ENCODE data around the gene INTS11.
A peak's percentile ranks its signal among the peaks of the same experiment; 100 is the strongest.

INTS11 gene

DNA sequence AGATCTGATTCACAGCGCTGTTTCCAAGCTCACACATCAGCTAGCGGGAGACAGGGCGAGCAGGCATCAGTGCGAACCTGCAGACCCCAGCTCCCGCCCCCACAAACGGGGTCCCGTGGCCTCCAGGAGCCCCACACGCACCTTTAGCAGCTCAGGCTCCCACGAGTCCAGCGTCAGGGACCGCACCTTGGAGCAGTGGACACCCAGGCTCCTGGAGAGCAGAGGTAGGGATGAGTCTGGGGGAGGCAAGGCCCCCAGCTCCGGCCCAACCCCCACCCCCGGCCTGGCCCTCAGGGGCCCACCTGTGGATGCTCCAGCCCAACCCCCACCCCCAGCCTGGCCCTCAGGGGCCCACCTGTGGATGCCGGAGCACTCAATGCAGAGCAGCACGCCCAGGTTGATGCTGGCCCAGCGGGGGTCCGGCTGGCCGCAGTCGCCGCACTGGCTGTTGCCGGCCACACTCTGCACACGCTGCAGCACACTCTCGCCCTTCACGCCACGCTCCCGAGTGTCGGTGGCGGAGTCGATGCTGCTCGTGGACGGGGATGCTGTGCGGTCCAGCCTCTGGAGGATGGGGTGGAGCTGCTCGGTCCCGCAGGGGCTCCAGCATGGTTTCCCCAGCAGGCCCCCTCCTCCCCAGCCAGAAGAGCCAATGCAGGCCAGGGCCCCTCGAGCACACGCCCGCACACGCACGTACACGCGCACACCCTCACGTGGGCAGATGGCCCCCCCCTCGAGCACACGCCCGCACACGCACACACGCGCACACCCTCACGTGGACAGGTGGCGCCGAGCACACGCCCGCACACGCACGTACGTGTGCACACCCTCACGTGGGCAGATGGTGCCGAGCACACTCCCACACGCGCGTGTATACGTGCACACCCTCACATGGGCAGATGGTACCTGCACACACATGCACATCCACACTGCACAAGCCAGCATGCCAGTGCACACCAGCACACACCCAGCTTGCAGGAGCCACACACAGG lies 28.1 kb downstream of the INTS11 start:
- Histone ChIP-seq H3K9ac (ENCODE audit: low read depth, low read length, poor library complexity) (peak overlapping the region; percentile 70), H3K4me3 (ENCODE audit: low read length in 2 of 2) (peak overlapping the region in 1 of 2 donors; percentile 68)

DNA sequence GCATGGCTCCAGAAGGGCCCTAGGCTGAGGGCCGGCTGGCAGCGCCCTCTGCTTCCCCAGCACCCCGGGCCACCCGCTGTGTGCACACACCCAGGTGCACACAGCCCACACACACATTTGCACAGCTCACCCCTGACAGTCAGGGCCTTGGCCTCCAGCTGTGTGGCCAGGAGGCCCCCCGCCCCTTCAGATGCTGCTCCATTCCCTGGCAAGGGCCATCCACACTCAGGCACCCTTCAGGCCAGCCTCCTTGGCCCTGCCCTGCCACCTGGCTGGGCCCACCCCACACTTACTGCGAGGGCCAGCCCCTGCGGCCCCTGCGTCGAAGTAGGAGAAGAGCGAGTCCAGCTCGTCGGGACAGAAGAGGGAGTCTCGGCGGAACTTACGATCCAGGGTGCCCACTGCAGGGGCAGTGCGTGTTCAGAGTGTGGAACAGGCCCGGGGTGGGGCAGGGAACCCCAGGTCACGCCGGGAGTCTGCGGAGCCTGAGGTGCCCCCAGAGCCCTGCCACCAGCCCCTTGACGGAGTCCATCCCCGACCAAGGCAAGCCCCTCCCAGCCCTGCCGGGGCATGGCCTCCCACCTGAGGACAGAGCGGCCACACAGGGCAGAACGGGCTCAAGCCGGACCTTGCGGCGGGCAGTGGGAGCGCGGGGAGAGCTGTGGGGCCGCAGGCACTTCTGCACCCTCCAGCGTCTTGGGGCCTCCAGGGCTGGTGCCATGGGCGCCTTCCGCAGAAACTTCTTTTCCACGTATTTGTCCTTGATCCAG lies 29.1 kb downstream of the INTS11 start:
- H3K9ac ChIP-seq (ENCODE audit: low read depth, low read length, poor library complexity) = no peak overlapping the region
- no CpG with 5 or more reads among the region's 35 CpGs for WGBS, 2 donors (ENCODE audit: extremely low coverage in 2 of 2, insufficient read length in 2 of 2, insufficient replicate concordance in 1 of 2)
- H2BK12ac ChIP-seq (ENCODE audit: low read length) = no peak overlapping the region
- peaks cover 0 to 3% of the 10 kb centered on the region in 2 donors for H3K9me3 ChIP-seq (replicated peaks in 1 of 2; ENCODE audit: control insufficient read depth in 2 of 2, insufficient read depth in 1 of 2, low read depth in 1 of 2, low read length in 2 of 2)
- H4K91ac ChIP-seq (ENCODE audit: low read depth, low read length, poor library complexity) = no peak overlapping the region
- no peak overlapping the region for H3K4ac ChIP-seq (ENCODE audit: low read length)
- DNase-seq (ENCODE audit: low spot score) = no peak
- H2BK120ac ChIP-seq (ENCODE audit: low read depth, low read length) = no peak overlapping the region
- H2BK15ac ChIP-seq (ENCODE audit: low read length) = no peak overlapping the region
- no peak overlapping the region for H3K27ac ChIP-seq (replicated peaks; ENCODE audit: low read length)
- H3K14ac ChIP-seq (ENCODE audit: low read length) = no peak overlapping the region
- H2AK5ac ChIP-seq (ENCODE audit: low read depth, low read length) = no peak overlapping the region
- H2AFZ ChIP-seq (ENCODE audit: low read length) = no peak overlapping the region
- no peaks in the 10 kb centered on the region for H3K4me1 ChIP-seq (ENCODE audit: control insufficient read depth in 2 of 2, insufficient read depth in 1 of 2, low read depth in 1 of 2, low read length in 2 of 2)
- peak overlapping the region; percentile 13 for H2BK5ac ChIP-seq (ENCODE audit: low read length)
- H3K4me2 ChIP-seq (ENCODE audit: insufficient read depth, low read length, poor library complexity, severe bottlenecking) = no peak overlapping the region
- H3K23ac ChIP-seq (ENCODE audit: low read depth, low read length, poor library complexity) = peak overlapping the region; percentile 73
- peaks cover 4% of the 10 kb centered on the region for H3K79me1 ChIP-seq (ENCODE audit: low read depth, low read length)
- H3K36me3 ChIP-seq (replicated peaks in 1 of 2; ENCODE audit: control insufficient read depth in 2 of 2, insufficient read depth in 2 of 2, low read length in 2 of 2) = peaks cover 3 to 31% of the 10 kb centered on the region in 2 donors
- no peak overlapping the region for H4K8ac ChIP-seq (ENCODE audit: low read depth, low read length)
- no peak overlapping the region for H3K4me3 ChIP-seq (ENCODE audit: low read length in 2 of 2)
- no peaks in the 10 kb centered on the region for H3K27me3 ChIP-seq (ENCODE audit: control insufficient read depth in 3 of 3, insufficient read depth in 3 of 3, low read depth in 1 of 3, low read length in 3 of 3)
- no peak overlapping the region for H3K18ac ChIP-seq (ENCODE audit: low read length)

More for the DNA sequence above, 28.1 kb downstream of the INTS11 start:
- Histone ChIP-seq H2BK12ac (ENCODE audit: low read length) (no peak overlapping the region), H3K14ac (ENCODE audit: low read length) (no peak overlapping the region), H3K4me1 (ENCODE audit: control insufficient read depth in 2 of 2, insufficient read depth in 1 of 2, low read depth in 1 of 2, low read length in 2 of 2) (no peaks in the 10 kb centered on the region), H3K23ac (ENCODE audit: low read depth, low read length, poor library complexity) (peak overlapping the region; percentile 89), H3K4ac (ENCODE audit: low read length) (no peak overlapping the region), H2AFZ (ENCODE audit: low read length) (no peak overlapping the region), H3K4me2 (ENCODE audit: insufficient read depth, low read length, poor library complexity, severe bottlenecking) (no peak overlapping the region), H3K9me3 (replicated peaks in 1 of 2; ENCODE audit: control insufficient read depth in 2 of 2, insufficient read depth in 1 of 2, low read depth in 1 of 2, low read length in 2 of 2) (peaks cover 0 to 3% of the 10 kb centered on the region in 2 donors), H4K91ac (ENCODE audit: low read depth, low read length, poor library complexity) (no peak overlapping the region), H3K79me1 (ENCODE audit: low read depth, low read length) (peaks cover 4% of the 10 kb centered on the region), H2BK5ac (ENCODE audit: low read length) (no peak overlapping the region), H2BK15ac (ENCODE audit: low read length) (no peak overlapping the region), H2BK120ac (ENCODE audit: low read depth, low read length) (no peak overlapping the region), H3K27me3 (ENCODE audit: control insufficient read depth in 3 of 3, insufficient read depth in 3 of 3, low read depth in 1 of 3, low read length in 3 of 3) (no peaks in the 10 kb centered on the region), H3K18ac (ENCODE audit: low read length) (no peak overlapping the region), H2AK5ac (ENCODE audit: low read depth, low read length) (no peak overlapping the region), H3K27ac (replicated peaks; ENCODE audit: low read length) (no peak overlapping the region), H4K8ac (ENCODE audit: low read depth, low read length) (peak overlapping the region; percentile 43), H3K36me3 (replicated peaks in 1 of 2; ENCODE audit: control insufficient read depth in 2 of 2, insufficient read depth in 2 of 2, low read length in 2 of 2) (peaks cover 3 to 31% of the 10 kb centered on the region in 2 donors)
- no CpG with 5 or more reads among the region's 62 CpGs for WGBS, 2 donors (ENCODE audit: extremely low coverage in 2 of 2, insufficient read length in 2 of 2, insufficient replicate concordance in 1 of 2)
- no peak for DNase-seq (ENCODE audit: low spot score)

- peak overlapping the region; percentile 24 for H2BK5ac ChIP-seq (ENCODE audit: low read length)
- peaks cover 4% of the 10 kb centered on the region for H3K79me1 ChIP-seq (ENCODE audit: low read depth, low read length)
- H3K9me3 ChIP-seq (replicated peaks in 1 of 2; ENCODE audit: control insufficient read depth in 2 of 2, insufficient read depth in 1 of 2, low read depth in 1 of 2, low read length in 2 of 2) = peaks cover 0 to 3% of the 10 kb centered on the region in 2 donors
- no peak overlapping the region for H2BK120ac ChIP-seq (ENCODE audit: low read depth, low read length)
- peak overlapping the region; percentile 52 for H3K18ac ChIP-seq (ENCODE audit: low read length)
- no peak overlapping the region for H2BK15ac ChIP-seq (ENCODE audit: low read length)
- H2AK5ac ChIP-seq (ENCODE audit: low read depth, low read length) = peak overlapping the region; percentile 70
- no peak overlapping the region for H4K91ac ChIP-seq (ENCODE audit: low read depth, low read length, poor library complexity)
- no peak overlapping the region for H2BK12ac ChIP-seq (ENCODE audit: low read length)
- H3K27ac ChIP-seq (replicated peaks; ENCODE audit: low read length) = no peak overlapping the region
- no peak overlapping the region for H2AFZ ChIP-seq (ENCODE audit: low read length)
- H3K4me1 ChIP-seq (ENCODE audit: control insufficient read depth in 2 of 2, insufficient read depth in 1 of 2, low read depth in 1 of 2, low read length in 2 of 2) = no peaks in the 10 kb centered on the region
- H3K27me3 ChIP-seq (ENCODE audit: control insufficient read depth in 3 of 3, insufficient read depth in 3 of 3, low read depth in 1 of 3, low read length in 3 of 3) = no peaks in the 10 kb centered on the region
- peaks cover 3 to 31% of the 10 kb centered on the region in 2 donors for H3K36me3 ChIP-seq (replicated peaks in 1 of 2; ENCODE audit: control insufficient read depth in 2 of 2, insufficient read depth in 2 of 2, low read length in 2 of 2)
- H3K4me2 ChIP-seq (ENCODE audit: insufficient read depth, low read length, poor library complexity, severe bottlenecking) = no peak overlapping the region
- H3K23ac ChIP-seq (ENCODE audit: low read depth, low read length, poor library complexity) = peak overlapping the region; percentile 55
- H3K14ac ChIP-seq (ENCODE audit: low read length) = no peak overlapping the region
- no peak overlapping the region for H3K9ac ChIP-seq (ENCODE audit: low read depth, low read length, poor library complexity)
- H3K4ac ChIP-seq (ENCODE audit: low read length) = no peak overlapping the region
- H4K8ac ChIP-seq (ENCODE audit: low read depth, low read length) = no peak overlapping the region
- no CpG with 5 or more reads among the region's 58 CpGs for WGBS, 2 donors (ENCODE audit: extremely low coverage in 2 of 2, insufficient read length in 2 of 2, insufficient replicate concordance in 1 of 2)
- H3K4me3 ChIP-seq (ENCODE audit: low read length in 2 of 2) = no peak overlapping the region
- no peak for DNase-seq (ENCODE audit: low spot score)
Observed at GRCh38 chr1:1294250-1294890, 30.1 kb downstream of the INTS11 start.
